Ectodermal cell (in vitro differentiated cells): ENCODE data around the gene ADARB1.

Experiments used
- H3K27ac ChIP-seq: 2 replicates; pipeline ENCODE4 v1.7.0; 2013; ENCODE audit warnings: mild to moderate bottlenecking, low read depth, low read length; ENCODE audit not compliant: insufficient read depth, poor library complexity, severe bottlenecking
- H3K27me3 ChIP-seq: 2 replicates; pipeline ENCODE4 v1.7.0; 2013; ENCODE audit warnings: mild to moderate bottlenecking, low read length; ENCODE audit not compliant: insufficient read depth, control insufficient read depth, poor library complexity, severe bottlenecking
- H3K36me3 ChIP-seq: one replicate; pipeline ENCODE4 v1.7.0; 2013; ENCODE audit warnings: low read length; ENCODE audit not compliant: control insufficient read depth, insufficient read depth
- H3K4me1 ChIP-seq: one replicate; pipeline ENCODE4 v1.7.0; 2013; ENCODE audit warnings: low read length; ENCODE audit not compliant: control insufficient read depth, insufficient read depth
- H3K4me3 ChIP-seq: 2 replicates; pipeline ENCODE4 v1.7.0; 2013; ENCODE audit warnings: low read depth, low read length, control low read depth; ENCODE audit not compliant: insufficient read depth
- H3K9me3 ChIP-seq: 2 replicates; pipeline ENCODE4 v1.7.0; 2013; ENCODE audit warnings: mild to moderate bottlenecking, low read length, moderate library complexity; ENCODE audit not compliant: control insufficient read depth
- WGBS, 2 experiments: methylation state at CpG; one replicate each; pipeline ENCODE4 v1.1.7; 2013; ENCODE audit warnings: missing lambda C conversion rate in 2 of 2; 5-methylcytosine and 5-hydroxymethylcytosine counted together

ADARB1 gene

GRCh38 chr21:45200581-45201296 is 126.4 kb downstream of the ADARB1 start:
- Histone ChIP-seq H3K27ac (no peak overlapping the region), H3K36me3 (no peaks in the 10 kb centered on the region), H3K4me3 (no peak overlapping the region), H3K27me3 (no peaks in the 10 kb centered on the region), H3K9me3 (no peaks in the 10 kb centered on the region), H3K4me1 (no peaks in the 10 kb centered on the region)
- 94% methylated on average over 16 of the region's 16 CpGs for WGBS, 2 experiments

GRCh38 chr21:45202344-45202743 is 128.0 kb downstream of the ADARB1 start:
- Histone ChIP-seq H3K36me3 (no peaks in the 10 kb centered on the region), H3K27me3 (no peaks in the 10 kb centered on the region), H3K9me3 (no peaks in the 10 kb centered on the region), H3K4me1 (no peaks in the 10 kb centered on the region), H3K4me3 (no peak overlapping the region), H3K27ac (no peak overlapping the region)
- 94 to 96% methylated on average over 9 of the region's 9 CpGs for WGBS, 2 experiments

GRCh38 chr21:45202889-45203288 is 128.5 kb downstream of the ADARB1 start:
- WGBS, 2 experiments, result 87% methylated on average over 16 of the region's 16 CpGs
- Histone ChIP-seq H3K36me3 (no peaks in the 10 kb centered on the region), H3K4me3 (no peak overlapping the region), H3K27ac (no peak overlapping the region), H3K27me3 (no peaks in the 10 kb centered on the region), H3K4me1 (no peaks in the 10 kb centered on the region), H3K9me3 (no peaks in the 10 kb centered on the region)

GRCh38 chr21:45203983-45204382 is 129.6 kb downstream of the ADARB1 start:
- Histone ChIP-seq H3K36me3 (no peaks in the 10 kb centered on the region), H3K27ac (no peak overlapping the region), H3K9me3 (no peaks in the 10 kb centered on the region), H3K4me1 (no peaks in the 10 kb centered on the region), H3K4me3 (no peak overlapping the region), H3K27me3 (no peaks in the 10 kb centered on the region)
- 94 to 98% methylated on average over 8 of the region's 8 CpGs for WGBS, 2 experiments

GRCh38 chr21:45204395-45204794 is 130.0 kb downstream of the ADARB1 start:
- H3K36me3 ChIP-seq, result no peaks in the 10 kb centered on the region
- no peaks in the 10 kb centered on the region for H3K4me1 ChIP-seq
- H3K27me3 ChIP-seq, result no peaks in the 10 kb centered on the region
- no peak overlapping the region for H3K27ac ChIP-seq
- no peak overlapping the region for H3K4me3 ChIP-seq
- H3K9me3 ChIP-seq, result no peaks in the 10 kb centered on the region
- 87 to 89% methylated on average over 11 of the region's 11 CpGs for WGBS, 2 experiments

- Histone ChIP-seq H3K4me1 (no peaks in the 10 kb centered on the region), H3K9me3 (no peaks in the 10 kb centered on the region), H3K36me3 (no peaks in the 10 kb centered on the region), H3K27me3 (no peaks in the 10 kb centered on the region), H3K27ac (no peak overlapping the region), H3K4me3 (no peak overlapping the region)
- 92% methylated on average over 9 of the region's 9 CpGs for WGBS, 2 experiments
Observed at GRCh38 chr21:45207839-45208626, 133.7 kb downstream of the ADARB1 start.

GRCh38 chr21:45208627-45208951 is 134.2 kb downstream of the ADARB1 start:
- WGBS, 2 experiments, result 88 to 89% methylated on average over 6 of the region's 6 CpGs
- no peaks in the 10 kb centered on the region for H3K9me3 ChIP-seq
- no peak overlapping the region for H3K4me3 ChIP-seq
- H3K27ac ChIP-seq, result no peak overlapping the region
- H3K36me3 ChIP-seq, result no peaks in the 10 kb centered on the region
- no peaks in the 10 kb centered on the region for H3K27me3 ChIP-seq
- H3K4me1 ChIP-seq, result no peaks in the 10 kb centered on the region

- H3K36me3 ChIP-seq, result no peaks in the 10 kb centered on the region
- WGBS, 2 experiments, result 95 to 97% methylated on average over 3 of the region's 3 CpGs
- H3K27me3 ChIP-seq, result no peaks in the 10 kb centered on the region
- H3K27ac ChIP-seq, result no peak overlapping the region
- no peaks in the 10 kb centered on the region for H3K4me1 ChIP-seq
- no peak overlapping the region for H3K4me3 ChIP-seq
- no peaks in the 10 kb centered on the region for H3K9me3 ChIP-seq
Observed at GRCh38 chr21:45209046-45209445, 134.7 kb downstream of the ADARB1 start.

GRCh38 chr21:45209685-45210284 is 135.4 kb downstream of the ADARB1 start:
- Histone ChIP-seq H3K9me3 (no peaks in the 10 kb centered on the region), H3K36me3 (no peaks in the 10 kb centered on the region), H3K4me3 (no peak overlapping the region), H3K27me3 (no peaks in the 10 kb centered on the region), H3K27ac (no peak overlapping the region), H3K4me1 (no peaks in the 10 kb centered on the region)
- WGBS, 2 experiments, result 89 to 96% methylated on average over 8 of the region's 8 CpGs

- Histone ChIP-seq H3K4me1 (no peaks in the 10 kb centered on the region), H3K27ac (no peak overlapping the region), H3K27me3 (no peaks in the 10 kb centered on the region), H3K9me3 (no peaks in the 10 kb centered on the region), H3K36me3 (no peaks in the 10 kb centered on the region), H3K4me3 (no peak overlapping the region)
- WGBS, 2 experiments, result 93 to 94% methylated on average over 12 of the region's 12 CpGs
Observed at GRCh38 chr21:45210461-45210983, 136.1 kb downstream of the ADARB1 start.
